GM12872 (cell line): ENCODE data around the gene HS1BP3.

Experiments
- CTCF ChIP-seq: IDR thresholded peaks from 3 replicates; pipeline ENCODE4 v1.5.1; 2011; ENCODE audit warnings: low read depth, mild to moderate bottlenecking, low read length, moderate library complexity; ENCODE audit not compliant: insufficient read depth

Gene HS1BP3

GRCh38 chr2:20592106-20593071, 58.5 kb downstream of the HS1BP3 start:
- no peak for TF ChIP-seq CTCF

GRCh38 chr2:20590704-20591515, 60.0 kb downstream of the HS1BP3 start:
- TF ChIP-seq CTCF = no peak

- TF ChIP-seq CTCF = no peak
Measured at GRCh38 chr2:20589975-20590703, 60.8 kb downstream of the HS1BP3 start.

GRCh38 chr2:20588918-20589871, 61.7 kb downstream of the HS1BP3 start:
- no peak for TF ChIP-seq CTCF

GRCh38 chr2:20585710-20586594, 64.9 kb downstream of the HS1BP3 start:
- TF ChIP-seq CTCF = no peak

- TF ChIP-seq CTCF = no peak
Measured at GRCh38 chr2:20585359-20585709, 65.6 kb downstream of the HS1BP3 start.
